Right lobe of liver (tissue), 4 donors: ENCODE measurements around the gene ACTR3.

Experiments
- CTCF ChIP-seq, 4 donors: fragments of 200-600 bp in 3 of 4; fragments of 450-650 bp in 1 of 4; IDR thresholded peaks; one replicate each; pipeline versions ENCODE4 v1.5.1 to v1.8.0; 2016 to 2022; ENCODE audit warnings: antibody characterized with exemption in 4 of 4, mild to moderate bottlenecking in 2 of 4
- POLR2A ChIP-seq: fragments of 450-650 bp; IDR thresholded peaks from one replicate; pipeline ENCODE4 v1.6.1; 2017; ENCODE audit warnings: antibody characterized with exemption, mild to moderate bottlenecking
- donor health status: DM: no; HTN: no; CAD: no.
- donor health status: DM: no; HTN: no; CAD: no.
- donor health status: DM: no; HTN: yes; CAD: no.

- no peak for TF ChIP-seq CTCF (IDR thresholded peaks at IDR 0.05)
- TF ChIP-seq POLR2A, result no peak
These were observed 91.7 kb downstream of the ACTR3 start for GRCh38 chr2:113981404-113982134.
